Neural progenitor cell (in vitro differentiated cells): Measurements from ENCODE around the gene NTM.

Experiments used
- EZH2 ChIP-seq: fragments of 200-600 bp; sonication (generic); IDR thresholded peaks from 2 replicates; pipeline ENCODE4 v1.6.1; 2017; ENCODE audit warnings: antibody characterized with exemption, mild to moderate bottlenecking, moderate library complexity
- EZH2phosphoT487 ChIP-seq: fragments of 200-600 bp; sonication (generic); IDR thresholded peaks from 2 replicates; pipeline ENCODE4 v1.6.1; 2017; ENCODE audit warnings: antibody characterized with exemption
- TF ChIP-seq, protein P1 (sequence below): fragments of 200-600 bp; sonication (generic); IDR thresholded peaks from 2 replicates; pipeline ENCODE4 v1.5.1; 2017; ENCODE audit warnings: antibody characterized with exemption, mild to moderate bottlenecking

DNA sequence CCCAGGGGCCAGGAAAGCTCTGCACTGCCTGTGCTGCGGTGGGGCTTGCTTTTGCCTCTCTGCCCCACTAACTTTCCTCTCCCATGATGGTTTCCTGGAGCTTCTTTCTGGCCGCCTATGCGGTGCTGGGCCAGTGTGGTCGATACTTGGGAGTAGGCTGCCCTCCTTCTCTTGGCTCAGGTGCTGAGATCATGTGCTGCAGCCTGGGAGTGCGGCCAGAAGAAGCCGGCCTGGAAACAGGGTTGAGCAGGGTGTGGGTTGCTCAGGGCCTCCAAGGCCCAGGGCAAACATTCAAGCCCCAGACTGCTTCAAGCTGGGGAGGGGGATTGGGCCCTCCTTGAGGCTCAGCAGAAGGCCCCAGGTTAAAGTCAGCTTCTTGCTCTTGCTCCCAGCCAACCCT is 125.0 kb downstream of the NTM start:
- TF ChIP-seq, protein P1, sequence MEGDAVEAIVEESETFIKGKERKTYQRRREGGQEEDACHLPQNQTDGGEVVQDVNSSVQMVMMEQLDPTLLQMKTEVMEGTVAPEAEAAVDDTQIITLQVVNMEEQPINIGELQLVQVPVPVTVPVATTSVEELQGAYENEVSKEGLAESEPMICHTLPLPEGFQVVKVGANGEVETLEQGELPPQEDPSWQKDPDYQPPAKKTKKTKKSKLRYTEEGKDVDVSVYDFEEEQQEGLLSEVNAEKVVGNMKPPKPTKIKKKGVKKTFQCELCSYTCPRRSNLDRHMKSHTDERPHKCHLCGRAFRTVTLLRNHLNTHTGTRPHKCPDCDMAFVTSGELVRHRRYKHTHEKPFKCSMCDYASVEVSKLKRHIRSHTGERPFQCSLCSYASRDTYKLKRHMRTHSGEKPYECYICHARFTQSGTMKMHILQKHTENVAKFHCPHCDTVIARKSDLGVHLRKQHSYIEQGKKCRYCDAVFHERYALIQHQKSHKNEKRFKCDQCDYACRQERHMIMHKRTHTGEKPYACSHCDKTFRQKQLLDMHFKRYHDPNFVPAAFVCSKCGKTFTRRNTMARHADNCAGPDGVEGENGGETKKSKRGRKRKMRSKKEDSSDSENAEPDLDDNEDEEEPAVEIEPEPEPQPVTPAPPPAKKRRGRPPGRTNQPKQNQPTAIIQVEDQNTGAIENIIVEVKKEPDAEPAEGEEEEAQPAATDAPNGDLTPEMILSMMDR: no peak
- TF ChIP-seq EZH2phosphoT487: no peak
- no peak for TF ChIP-seq EZH2
